CD4-positive, alpha-beta T cell treated with Interleukin-17A for 1 hour (primary cell): ENCODE measurements around the gene NDRG3.

ENCODE experiments used
- DNase-seq: peaks from one replicate; pipeline ENCODE4 v3.0.0-alpha.2; 2020

The NDRG3 gene

DNA sequence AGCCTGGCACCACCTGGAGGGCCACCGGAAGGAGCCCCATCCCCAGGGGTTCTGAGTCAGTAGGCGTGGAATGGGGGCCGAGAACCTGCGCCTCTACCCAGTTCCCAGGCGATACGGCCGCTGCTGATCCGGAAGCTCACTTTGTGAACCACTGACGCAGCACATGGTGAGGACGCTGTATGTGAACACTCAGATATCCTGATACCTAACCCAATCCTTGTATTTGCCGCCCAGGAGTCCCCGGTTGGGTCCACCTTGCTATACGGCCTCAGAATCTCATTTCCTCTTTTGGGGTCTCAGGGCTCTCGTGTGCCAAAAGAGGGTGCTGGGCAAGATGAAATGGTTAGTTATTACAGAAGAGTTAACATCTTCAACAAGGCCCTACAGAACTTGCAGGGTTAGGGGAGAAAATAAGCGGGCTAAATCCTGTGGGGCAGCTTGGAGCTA is 140.9 kb downstream of the NDRG3 start:
- DNase-seq, result peak; percentile 74
